Prostate gland (tissue), 2 donors: ENCODE results near the gene SBNO2. TPM values are rescaled to one million over a fixed set of nuclear protein-coding genes. Genes with fewer than 3 reads are reported as not detected.

Experiments used
- DNase-seq: peaks from one replicate; pipeline ENCODE4 v3.0.0-alpha.2; 2019; ENCODE audit warnings: low spot score
- H3K27ac ChIP-seq, 2 donors: fragments of 200-600 bp; sonication (generic); 2 replicates each; pipeline ENCODE4 v1.5.1; 2017 to 2019
- H3K27me3 ChIP-seq: fragments of 200-600 bp; sonication (generic); replicated peaks from 2 replicates; pipeline ENCODE4 v1.5.1; 2019; ENCODE audit not compliant: insufficient read depth
- H3K36me3 ChIP-seq, 2 donors: fragments of 200-600 bp; sonication (generic); 1 replicate in 1 of 2; 2 replicates in 1 of 2; pipeline versions ENCODE4 v1.5.1 to v1.8.1; 2017 to 2019
- H3K4me1 ChIP-seq: fragments of 200-600 bp; sonication (generic); replicated peaks from 2 replicates; pipeline ENCODE4 v1.5.1; 2019
- H3K4me3 ChIP-seq, 2 donors: fragments of 200-600 bp; sonication (generic); 2 replicates each; pipeline ENCODE4 v1.5.1; 2017 to 2019
- H3K9me3 ChIP-seq: fragments of 200-600 bp; sonication (generic); 2 replicates; pipeline ENCODE4 v1.5.1; 2017
- CTCF ChIP-seq, 4 experiments: fragments of 200-600 bp in 2 of 4; fragments of 450-650 bp in 2 of 4; sonication (generic) in 2 of 4; IDR thresholded peaks; 1 replicate in 3 of 4; 2 replicates in 1 of 4; pipeline ENCODE4 v1.5.1; 2016 to 2019; ENCODE audit warnings: antibody characterized with exemption in 4 of 4, mild to moderate bottlenecking in 2 of 4, moderate library complexity in 2 of 4
- POLR2A ChIP-seq: fragments of 450-650 bp; IDR thresholded peaks from one replicate; pipeline ENCODE4 v1.6.1; 2016; ENCODE audit warnings: antibody characterized with exemption, mild to moderate bottlenecking
- POLR2AphosphoS5 ChIP-seq: sonication (generic); formaldehyde crosslinking; IDR thresholded peaks from one replicate; pipeline ENCODE4 v1.6.1; 2017; ENCODE audit warnings: antibody characterized with exemption
- WGBS: methylation state at CpG from one replicate; pipeline ENCODE4 v1.1.5; 2018; 5-methylcytosine and 5-hydroxymethylcytosine counted together
- intact Hi-C: fragments of 100-400 bp; cut with DNase I; formaldehyde crosslinking; loops from one replicate; pipeline ENCODE4 v1.14.2; 2022
- total RNA-seq, 2 donors: library from RNA; depleted of rRNA; stranded (reverse); fragments of >200 nt; gene quantifications; one replicate each; pipeline ENCODE4 v1.1.0, GENCODE V29; 2016

The SBNO2 gene
- total RNA-seq, 2 donors from 2014 or later, result 32.5 to 79.9 TPM

GRCh38 chr19:1082165-1082927, 91.7 kb downstream of the SBNO2 start:
- TF ChIP-seq POLR2AphosphoS5, result no peak
- no peak for TF ChIP-seq CTCF (IDR thresholded peaks at IDR 0.05)
- TF ChIP-seq POLR2A, result no peak
- intact Hi-C loops, result no loop called here
- H3K27me3 ChIP-seq, result no peaks in the 10 kb centered on the region
- no peaks in the 10 kb centered on the region for H3K36me3 ChIP-seq
- no peaks in the 10 kb centered on the region for H3K9me3 ChIP-seq
- peak overlapping the region in 1 of 2 donors; percentile 29 for H3K4me3 ChIP-seq
- peak; percentile 91 for DNase-seq
- 16% methylated on average over 45 of the region's 51 CpGs for WGBS
- peak overlapping the region in 1 of 2 donors; percentile 2 for H3K27ac ChIP-seq
- H3K4me1 ChIP-seq, result no peaks in the 10 kb centered on the region

- no peaks in the 10 kb centered on the region for H3K36me3 ChIP-seq
- no peak for DNase-seq
Observed at GRCh38 chr19:1081301-1082164, 92.5 kb downstream of the SBNO2 start.

GRCh38 chr19:1080360-1081161, 93.5 kb downstream of the SBNO2 start:
- no peak for DNase-seq
- intact Hi-C loops, result no loop called here
- H3K4me1 ChIP-seq, result no peaks in the 10 kb centered on the region
- no peaks in the 10 kb centered on the region for H3K27me3 ChIP-seq
- H3K27ac ChIP-seq, result no peak overlapping the region
- 95% methylated on average over 50 of the region's 50 CpGs for WGBS
- H3K36me3 ChIP-seq, result no peaks in the 10 kb centered on the region
- no peak overlapping the region for H3K4me3 ChIP-seq
- H3K9me3 ChIP-seq, result no peaks in the 10 kb centered on the region
- no peak for TF ChIP-seq POLR2A
- no peak for TF ChIP-seq POLR2AphosphoS5
- no peak for TF ChIP-seq CTCF (IDR thresholded peaks at IDR 0.05)

More at GRCh38 chr19:1081301-1082164, 92.5 kb downstream of the SBNO2 start:
- Histone ChIP-seq H3K9me3 (no peaks in the 10 kb centered on the region), H3K4me3 (no peak overlapping the region), H3K27ac (peak overlapping the region in 1 of 2 donors; percentile 23), H3K27me3 (no peaks in the 10 kb centered on the region), H3K4me1 (no peaks in the 10 kb centered on the region)
- intact Hi-C loops, result no loop called here
- 65% methylated on average over 52 of the region's 58 CpGs for WGBS
- TF ChIP-seq POLR2AphosphoS5 (no peak), CTCF (IDR thresholded peaks at IDR 0.05) (no peak), POLR2A (no peak)

GRCh38 chr19:1079566-1080111, 94.4 kb downstream of the SBNO2 start:
- H3K27ac ChIP-seq, result no peak overlapping the region
- no peak overlapping the region for H3K4me3 ChIP-seq
- 90% methylated on average over 44 of the region's 45 CpGs for WGBS
- no peak for DNase-seq
- no peak for TF ChIP-seq POLR2A
- no peak for TF ChIP-seq POLR2AphosphoS5
- no peak for TF ChIP-seq CTCF (IDR thresholded peaks at IDR 0.05)
- no peaks in the 10 kb centered on the region for H3K9me3 ChIP-seq
- no peaks in the 10 kb centered on the region for H3K4me1 ChIP-seq
- intact Hi-C loops, result no loop called here
- H3K36me3 ChIP-seq, result no peaks in the 10 kb centered on the region
- H3K27me3 ChIP-seq, result no peaks in the 10 kb centered on the region
